Neuronal stem cell (in vitro differentiated cells): ENCODE measurements around the gene MN1.
A peak's percentile ranks its signal among the peaks of the same experiment; 100 is the strongest.
"Not testable (repeated sequence)": the region's sequence is repeated elsewhere in the genome, so short reads cannot be mapped to it uniquely, and the experiment has no call there.

Experiments
- DNase-seq: peaks from one replicate; pipeline ENCODE4 v3.0.0-alpha.2; 2013; ENCODE audit warnings: low spot score
- H2AFZ ChIP-seq: one replicate; pipeline ENCODE4 v1.6.1; 2013; ENCODE audit warnings: mild to moderate bottlenecking, low read length, inconsistent platforms
- H2AK5ac ChIP-seq: 2 replicates; pipeline ENCODE4 v1.6.1; 2013; ENCODE audit warnings: low read depth, mild to moderate bottlenecking, inconsistent platforms, low read length, moderate library complexity, mixed read lengths
- H2BK120ac ChIP-seq: 2 replicates; pipeline ENCODE4 v1.6.1; 2013; ENCODE audit warnings: low read depth, mild to moderate bottlenecking, inconsistent platforms, low read length, moderate library complexity, mixed read lengths
- H2BK12ac ChIP-seq: one replicate; pipeline ENCODE4 v1.6.1; 2013; ENCODE audit warnings: low read length, inconsistent platforms
- H2BK15ac ChIP-seq: 2 replicates; pipeline ENCODE4 v1.6.1; 2013; ENCODE audit warnings: mild to moderate bottlenecking, low read length, inconsistent platforms, mixed read lengths
- H2BK5ac ChIP-seq: one replicate; pipeline ENCODE4 v1.6.1; 2013; ENCODE audit warnings: inconsistent platforms, mild to moderate bottlenecking, low read length, moderate library complexity
- H3K14ac ChIP-seq: one replicate; pipeline ENCODE4 v1.6.1; 2013; ENCODE audit warnings: low read length, inconsistent platforms
- H3K18ac ChIP-seq: 2 replicates; pipeline ENCODE4 v1.6.1; 2013; ENCODE audit warnings: low read length, inconsistent platforms
- H3K23ac ChIP-seq: 2 replicates; pipeline ENCODE4 v1.6.1; 2013; ENCODE audit warnings: low read depth, mild to moderate bottlenecking, mixed read lengths, low read length, inconsistent platforms; ENCODE audit not compliant: poor library complexity
- H3K27ac ChIP-seq: replicated peaks from 3 replicates; pipeline ENCODE4 v1.5.1; 2013; ENCODE audit warnings: low read length, inconsistent platforms
- H3K27me3 ChIP-seq, 3 experiments: 2 replicates each; pipeline ENCODE4 v1.6.1; 2013; ENCODE audit warnings: low read length in 3 of 3, mild to moderate bottlenecking in 2 of 3, inconsistent platforms in 1 of 3, low read depth in 1 of 3, mixed read lengths in 1 of 3, moderate library complexity in 1 of 3; ENCODE audit not compliant: control insufficient read depth in 3 of 3, insufficient read depth in 3 of 3
- H3K36me3 ChIP-seq, 2 donors: replicated peaks in 1 of 2; 2 replicates each; pipeline ENCODE4 v1.6.1; 2013; ENCODE audit warnings: low read length in 2 of 2; ENCODE audit not compliant: control insufficient read depth in 2 of 2, insufficient read depth in 2 of 2
- H3K4ac ChIP-seq: 2 replicates; pipeline ENCODE4 v1.6.1; 2013; ENCODE audit warnings: inconsistent platforms, mild to moderate bottlenecking, low read length, moderate library complexity
- H3K4me1 ChIP-seq, 2 donors: 1 replicate in 1 of 2; 2 replicates in 1 of 2; pipeline ENCODE4 v1.6.1; 2013; ENCODE audit warnings: low read length in 2 of 2, low read depth in 1 of 2; ENCODE audit not compliant: control insufficient read depth in 2 of 2, insufficient read depth in 1 of 2
- H3K4me2 ChIP-seq: one replicate; pipeline ENCODE4 v1.6.1; 2013; ENCODE audit warnings: mild to moderate bottlenecking, low read length, inconsistent platforms; ENCODE audit not compliant: insufficient read depth, poor library complexity, severe bottlenecking
- H3K4me3 ChIP-seq, 2 donors: 2 replicates each; pipeline ENCODE4 v1.5.1; 2013; ENCODE audit warnings: low read length in 2 of 2, mild to moderate bottlenecking in 2 of 2, inconsistent platforms in 1 of 2, moderate library complexity in 1 of 2
- H3K79me1 ChIP-seq: one replicate; pipeline ENCODE4 v1.6.1; 2013; ENCODE audit warnings: low read depth, mild to moderate bottlenecking, inconsistent platforms, low read length, moderate library complexity
- H3K9ac ChIP-seq: one replicate; pipeline ENCODE4 v1.6.1; 2013; ENCODE audit warnings: mild to moderate bottlenecking, low read depth, low read length, inconsistent platforms; ENCODE audit not compliant: poor library complexity
- H3K9me3 ChIP-seq, 2 donors: replicated peaks in 1 of 2; 2 replicates each; pipeline versions ENCODE3 to v1.6.1; 2013; ENCODE audit warnings: low read length in 2 of 2, mild to moderate bottlenecking in 2 of 2, inconsistent platforms in 1 of 2, low read depth in 1 of 2, mixed read lengths in 1 of 2, moderate library complexity in 1 of 2; ENCODE audit not compliant: control insufficient read depth in 2 of 2, insufficient read depth in 1 of 2
- H4K8ac ChIP-seq: one replicate; pipeline ENCODE4 v1.6.1; 2013; ENCODE audit warnings: low read depth, mild to moderate bottlenecking, inconsistent platforms, low read length, moderate library complexity
- H4K91ac ChIP-seq: one replicate; pipeline ENCODE4 v1.6.1; 2013; ENCODE audit warnings: low read length, low read depth, mild to moderate bottlenecking, inconsistent platforms; ENCODE audit not compliant: poor library complexity
- WGBS, 2 donors: extraction: QIAGEN DNeasy Blood & Tissue Kit; methylation state at CpG; one replicate each; pipeline ENCODE4 v1.1.7; 2013; ENCODE audit warnings: missing lambda C conversion rate in 2 of 2, mixed read lengths in 1 of 2; ENCODE audit not compliant: insufficient read length in 2 of 2, insufficient replicate concordance in 1 of 2; ENCODE audit errors: extremely low coverage in 2 of 2; 5-methylcytosine and 5-hydroxymethylcytosine counted together

The MN1 gene

DNA sequence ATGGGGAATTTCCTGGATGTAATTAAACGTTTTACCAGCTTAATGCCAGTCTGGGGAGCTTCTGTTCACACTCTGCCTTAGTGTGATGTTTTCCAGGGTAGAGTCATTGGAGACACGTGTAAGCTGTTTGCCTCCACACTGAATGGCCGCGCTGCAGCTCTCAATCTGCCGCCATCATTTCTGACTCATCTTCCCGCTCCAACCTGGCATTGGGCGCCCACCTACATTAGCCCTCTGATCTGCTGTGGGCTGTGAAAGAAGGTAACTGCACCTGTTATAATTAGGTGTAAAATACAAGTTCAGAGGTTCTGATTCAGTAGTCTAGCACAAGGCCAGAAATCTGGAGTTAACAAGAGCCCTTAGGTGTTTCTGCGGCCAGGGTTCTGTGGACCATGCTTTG lies 54.6 kb downstream of the MN1 start:
- Histone ChIP-seq H3K79me1 (no peaks in the 10 kb centered on the region), H3K4me3 (no peak overlapping the region), H3K9me3 (no peaks in the 10 kb centered on the region), H2BK12ac (no peak overlapping the region), H2AFZ (no peak overlapping the region), H3K23ac (no peak overlapping the region), H3K9ac (no peak overlapping the region), H3K14ac (no peak overlapping the region), H2BK120ac (no peak overlapping the region), H3K27me3 (no peaks in the 10 kb centered on the region), H3K4me1 (peaks cover 16 to 28% of the 10 kb centered on the region in 2 donors), H4K8ac (no peak overlapping the region), H3K27ac (no peak overlapping the region), H2BK15ac (no peak overlapping the region), H2BK5ac (no peak overlapping the region), H2AK5ac (no peak overlapping the region), H3K18ac (no peak overlapping the region), H3K36me3 (peaks cover 3 to 55% of the 10 kb centered on the region in 2 donors), H3K4ac (no peak overlapping the region), H3K4me2 (no peak overlapping the region), H4K91ac (no peak overlapping the region)
- DNase-seq = no peak
- no CpG with 5 or more reads among the region's 8 CpGs for WGBS, 2 donors

DNA sequence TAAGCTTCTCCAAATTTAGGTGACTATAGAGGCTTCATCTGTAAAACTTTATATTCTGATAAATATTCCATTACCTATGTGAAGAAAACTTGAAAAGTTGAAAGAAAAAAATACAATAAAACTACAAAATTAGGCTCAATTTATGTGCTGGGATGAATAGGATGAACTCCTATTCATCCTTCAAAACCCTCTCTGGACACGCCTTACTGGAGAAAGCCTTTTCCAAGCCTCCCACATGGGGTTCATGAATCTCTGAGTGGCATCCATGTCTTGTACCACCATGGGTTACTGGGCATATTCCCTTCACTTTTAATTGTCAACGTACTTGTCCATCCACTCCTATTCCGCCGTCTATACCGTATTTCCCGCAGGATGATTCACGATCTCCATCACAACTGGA lies 55.7 kb downstream of the MN1 start:
- Histone ChIP-seq H3K27ac (no peak overlapping the region), H2BK12ac (no peak overlapping the region), H2BK5ac (no peak overlapping the region), H2AK5ac (no peak overlapping the region), H3K79me1 (no peaks in the 10 kb centered on the region), H3K4me2 (no peak overlapping the region), H2BK120ac (no peak overlapping the region), H3K27me3 (no peaks in the 10 kb centered on the region), H3K4ac (no peak overlapping the region), H3K4me3 (no peak overlapping the region), H3K14ac (no peak overlapping the region), H3K9me3 (peaks cover 0 to 6% of the 10 kb centered on the region in 2 donors), H3K4me1 (peaks cover 11 to 20% of the 10 kb centered on the region in 2 donors), H2AFZ (no peak overlapping the region), H3K18ac (no peak overlapping the region), H3K9ac (no peak overlapping the region), H3K23ac (no peak overlapping the region), H4K8ac (no peak overlapping the region), H3K36me3 (peaks cover under 1 to 44% of the 10 kb centered on the region in 2 donors), H4K91ac (no peak overlapping the region), H2BK15ac (no peak overlapping the region)
- WGBS, 2 donors = no CpG with 5 or more reads among the region's 7 CpGs
- no peak for DNase-seq

DNA sequence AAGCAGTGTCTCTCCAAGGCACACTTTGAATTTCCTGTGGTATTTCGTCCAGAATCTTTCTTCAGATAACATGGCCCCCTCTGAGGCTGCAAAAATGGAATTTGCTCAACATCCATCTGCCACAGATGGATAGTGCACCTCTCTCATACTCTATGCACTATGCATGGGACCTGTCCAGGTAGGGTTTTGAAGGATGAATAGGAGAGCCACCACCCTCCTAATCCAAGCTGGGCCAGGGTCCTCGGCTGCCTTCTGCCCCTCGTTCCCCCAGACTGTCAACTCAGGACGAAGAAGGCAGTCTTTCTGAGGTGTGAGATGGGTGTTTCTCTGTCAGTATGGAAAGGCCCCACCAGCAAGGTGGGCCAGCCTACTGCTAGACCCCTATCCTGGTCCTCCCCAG lies 56.4 kb downstream of the MN1 start:
- no CpG with 5 or more reads among the region's 4 CpGs for WGBS, 2 donors
- Histone ChIP-seq H3K79me1 (no peaks in the 10 kb centered on the region), H3K36me3 (peaks cover 0 to 37% of the 10 kb centered on the region in 2 donors)

DNA sequence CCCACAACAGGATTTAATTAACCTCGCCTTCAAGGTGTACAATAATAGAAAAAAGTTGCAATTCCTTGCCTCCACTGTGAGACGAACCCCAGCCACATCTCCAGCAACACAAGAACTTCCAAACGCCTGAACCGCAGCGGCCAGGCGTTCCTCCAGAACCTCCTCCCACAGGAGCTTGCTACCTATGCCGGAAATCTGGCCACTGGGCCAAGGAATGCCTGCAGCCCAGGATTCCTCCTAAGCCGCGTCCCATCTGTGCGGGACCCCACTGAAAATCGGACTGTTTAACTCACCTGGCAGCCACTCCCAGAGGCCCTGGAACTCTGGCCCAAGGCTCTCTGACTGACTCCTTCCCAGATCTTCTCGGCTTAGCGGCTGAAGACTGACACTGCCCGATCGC lies 57.5 kb downstream of the MN1 start:
- peaks cover 4 to 12% of the 10 kb centered on the region in 2 donors for H3K9me3 ChIP-seq
- not testable (repeated sequence) for H2BK120ac ChIP-seq, H3K4me3 ChIP-seq, H3K4me1 ChIP-seq, H3K4me2 ChIP-seq, H3K4ac ChIP-seq, H4K8ac ChIP-seq, H2BK12ac ChIP-seq, H2BK5ac ChIP-seq, DNase-seq, H3K27ac ChIP-seq, H3K27me3 ChIP-seq, H3K14ac ChIP-seq, H4K91ac ChIP-seq, H3K9ac ChIP-seq, H3K18ac ChIP-seq, H3K79me1 ChIP-seq, H2AK5ac ChIP-seq, H2AFZ ChIP-seq, H2BK15ac ChIP-seq, H3K23ac ChIP-seq
- no CpG with 5 or more reads among the region's 15 CpGs for WGBS, 2 donors
- peaks cover 0 to 26% of the 10 kb centered on the region in 2 donors for H3K36me3 ChIP-seq

More for the DNA sequence above, 56.4 kb downstream of the MN1 start:
- H2BK12ac ChIP-seq = no peak overlapping the region
- H3K4me3 ChIP-seq = no peak overlapping the region
- H4K91ac ChIP-seq = no peak overlapping the region
- H3K9ac ChIP-seq = no peak overlapping the region
- peaks cover 6 to 18% of the 10 kb centered on the region in 2 donors for H3K4me1 ChIP-seq
- H2AK5ac ChIP-seq = peak overlapping the region; percentile 4
- no peaks in the 10 kb centered on the region for H3K27me3 ChIP-seq
- no peak overlapping the region for H3K27ac ChIP-seq
- no peak overlapping the region for H4K8ac ChIP-seq
- H2BK15ac ChIP-seq = no peak overlapping the region
- no peak for DNase-seq
- H2BK5ac ChIP-seq = no peak overlapping the region
- H3K23ac ChIP-seq = no peak overlapping the region
- H2AFZ ChIP-seq = no peak overlapping the region
- H2BK120ac ChIP-seq = no peak overlapping the region
- peaks cover 4 to 12% of the 10 kb centered on the region in 2 donors for H3K9me3 ChIP-seq
- H3K14ac ChIP-seq = no peak overlapping the region
- no peak overlapping the region for H3K4ac ChIP-seq
- peak overlapping the region; percentile 9 for H3K18ac ChIP-seq
- no peak overlapping the region for H3K4me2 ChIP-seq
